SH-SY5Y (cell line): ENCODE measurements around the gene RALBP1.

ENCODE experiments used
- GATA2 ChIP-seq: IDR thresholded peaks from 2 replicates; pipeline ENCODE4 v1.6.1; 2011; ENCODE audit warnings: mild to moderate bottlenecking, low read depth, low read length
- GATA3 ChIP-seq: IDR thresholded peaks from 2 replicates; pipeline ENCODE4 v1.6.1; 2011; ENCODE audit warnings: low read depth, mild to moderate bottlenecking, low read length, moderate library complexity

DNA sequence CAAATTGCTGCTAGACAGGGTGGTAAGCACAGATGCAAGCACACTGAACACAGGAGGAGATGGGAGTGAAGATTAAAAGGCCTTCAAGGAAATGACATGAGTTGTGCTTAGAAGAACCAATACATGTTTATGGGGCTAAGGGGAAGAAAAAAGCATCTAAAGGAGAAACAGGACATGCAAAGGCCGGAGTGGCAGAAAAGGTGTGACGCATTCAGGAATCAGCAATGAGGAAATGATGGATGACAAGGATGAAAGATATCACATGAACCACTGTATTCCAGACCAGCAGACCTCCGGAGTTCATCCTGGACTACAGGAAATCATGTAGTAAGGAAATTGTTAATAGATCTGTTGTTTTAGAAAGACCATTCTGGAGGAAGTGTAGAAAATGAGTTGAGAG lies 96.2 kb downstream of the RALBP1 start:
- TF ChIP-seq GATA2 (no peak), GATA3 (no peak)
